Kidney epithelial cell (primary cell): Measurements from ENCODE around the gene EDEM1. TPM values are rescaled to one million over a fixed set of nuclear protein-coding genes. Genes with fewer than 3 reads are reported as not detected.
"Not testable (repeated sequence)": the region's sequence is repeated elsewhere in the genome, so short reads cannot be mapped to it uniquely, and the experiment has no call there.

Experiments used
- DNase-seq: peaks from one replicate; pipeline ENCODE4 v3.0.0-alpha.2; 2010; ENCODE audit warnings: low read depth
- H3K27me3 ChIP-seq: 2 replicates; pipeline ENCODE4 v1.6.0; 2011; ENCODE audit warnings: low read length; ENCODE audit not compliant: control insufficient read depth, insufficient read depth
- H3K36me3 ChIP-seq: 2 replicates; pipeline ENCODE4 v1.5.1; 2011; ENCODE audit warnings: low read length; ENCODE audit not compliant: control insufficient read depth, insufficient read depth
- H3K4me3 ChIP-seq: 2 replicates; pipeline ENCODE4 v1.5.1; 2011; ENCODE audit warnings: low read depth, mild to moderate bottlenecking, control low read depth, low read length
- total RNA-seq: library from RNA; depleted of rRNA; stranded (reverse); fragments of >200 nt; gene quantifications from 2 replicates; pipeline ENCODE4 v1.2.3, GENCODE V29; 2015
- TF ChIP-seq, protein P1 (sequence below): IDR thresholded peaks from 2 replicates; pipeline ENCODE4 v1.5.1; 2011; ENCODE audit warnings: mild to moderate bottlenecking, moderate library complexity, low read length, control low read depth, inconsistent platforms; ENCODE audit not compliant: insufficient read depth, poor library complexity, severe bottlenecking

The EDEM1 gene
- total RNA-seq, 1 donor from 2014 or later, result 56.9 TPM

DNA sequence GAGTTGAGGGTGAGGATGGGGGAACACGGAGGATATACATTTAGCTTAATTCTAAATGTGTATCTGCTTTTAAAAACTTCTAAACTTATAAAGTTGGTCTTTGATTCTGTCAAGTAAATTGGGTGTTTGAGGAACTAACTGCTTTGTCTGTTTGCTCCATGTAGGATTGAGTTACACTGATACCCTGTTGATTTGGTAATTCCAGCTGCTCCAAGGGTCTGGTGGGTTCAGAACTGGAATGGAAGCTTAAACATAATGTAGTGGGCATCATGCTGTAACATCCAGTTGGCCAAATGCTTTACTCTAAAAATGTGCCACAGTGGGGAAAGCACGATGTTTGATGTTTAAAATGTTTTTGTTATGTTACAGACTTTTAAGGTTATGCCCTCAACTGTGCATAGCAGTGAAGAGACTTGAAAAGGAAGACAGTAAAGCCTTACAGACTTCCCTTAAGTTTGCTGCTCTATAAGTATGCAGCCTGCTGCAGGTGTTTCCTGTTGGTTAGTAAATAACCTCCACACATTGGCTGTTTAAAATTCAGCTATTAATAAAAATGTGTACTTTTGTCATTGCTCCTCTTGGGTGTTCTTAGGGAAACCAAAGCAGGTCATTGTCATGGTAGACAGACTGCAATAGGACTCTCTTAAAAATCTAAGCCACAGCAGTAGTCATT, 5.9 kb upstream of the EDEM1 start:
- DNase-seq, result no peak
- TF ChIP-seq, protein P1, sequence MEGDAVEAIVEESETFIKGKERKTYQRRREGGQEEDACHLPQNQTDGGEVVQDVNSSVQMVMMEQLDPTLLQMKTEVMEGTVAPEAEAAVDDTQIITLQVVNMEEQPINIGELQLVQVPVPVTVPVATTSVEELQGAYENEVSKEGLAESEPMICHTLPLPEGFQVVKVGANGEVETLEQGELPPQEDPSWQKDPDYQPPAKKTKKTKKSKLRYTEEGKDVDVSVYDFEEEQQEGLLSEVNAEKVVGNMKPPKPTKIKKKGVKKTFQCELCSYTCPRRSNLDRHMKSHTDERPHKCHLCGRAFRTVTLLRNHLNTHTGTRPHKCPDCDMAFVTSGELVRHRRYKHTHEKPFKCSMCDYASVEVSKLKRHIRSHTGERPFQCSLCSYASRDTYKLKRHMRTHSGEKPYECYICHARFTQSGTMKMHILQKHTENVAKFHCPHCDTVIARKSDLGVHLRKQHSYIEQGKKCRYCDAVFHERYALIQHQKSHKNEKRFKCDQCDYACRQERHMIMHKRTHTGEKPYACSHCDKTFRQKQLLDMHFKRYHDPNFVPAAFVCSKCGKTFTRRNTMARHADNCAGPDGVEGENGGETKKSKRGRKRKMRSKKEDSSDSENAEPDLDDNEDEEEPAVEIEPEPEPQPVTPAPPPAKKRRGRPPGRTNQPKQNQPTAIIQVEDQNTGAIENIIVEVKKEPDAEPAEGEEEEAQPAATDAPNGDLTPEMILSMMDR, result no peak
- H3K4me3 ChIP-seq, result no peak overlapping the region
- no peaks in the 10 kb centered on the region for H3K36me3 ChIP-seq
- H3K27me3 ChIP-seq, result no peaks in the 10 kb centered on the region

DNA sequence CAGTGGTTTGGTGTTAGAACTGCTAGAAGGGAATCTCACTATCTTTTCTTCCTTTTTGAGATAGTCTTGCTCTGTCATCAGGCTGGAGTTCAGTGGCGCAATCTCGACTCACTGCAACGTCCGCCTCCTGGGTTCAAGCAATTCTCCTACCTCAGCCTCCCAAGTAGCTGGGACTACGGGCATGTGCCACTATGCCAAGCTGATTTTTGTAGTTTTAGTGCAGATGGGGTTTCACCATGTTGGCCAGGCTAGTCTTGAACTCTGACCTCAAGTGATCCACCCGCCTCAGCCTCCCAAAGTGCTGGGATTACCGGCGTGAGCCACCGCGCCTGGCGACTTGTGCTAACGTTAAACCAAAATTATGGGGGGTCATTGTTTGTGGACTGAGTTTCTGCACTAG, 3.8 kb upstream of the EDEM1 start:
- not testable (repeated sequence) for H3K4me3 ChIP-seq, H3K27me3 ChIP-seq, H3K36me3 ChIP-seq, DNase-seq

DNA sequence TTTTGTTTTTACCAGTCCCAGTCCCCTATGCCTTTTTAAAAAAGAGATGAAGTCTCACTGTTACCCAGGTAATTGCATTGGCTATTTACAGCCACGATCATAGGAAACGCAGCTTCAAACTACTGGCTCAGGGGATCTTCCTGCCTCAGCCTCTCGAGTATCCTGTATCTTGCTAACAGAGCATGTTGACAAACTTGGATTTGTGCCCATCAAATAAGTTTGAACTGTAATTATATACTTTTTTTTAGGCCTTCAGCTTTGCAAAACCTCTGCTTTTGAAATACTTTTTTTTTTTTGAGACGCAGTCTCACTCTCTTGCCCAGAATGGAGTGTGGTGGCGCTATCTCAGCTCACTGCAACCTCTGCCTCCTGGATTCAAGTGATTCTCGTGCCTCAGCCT, 3.0 kb upstream of the EDEM1 start:
- H3K4me3 ChIP-seq, result no peak overlapping the region
- no peaks in the 10 kb centered on the region for H3K36me3 ChIP-seq
- H3K27me3 ChIP-seq, result no peaks in the 10 kb centered on the region
- TF ChIP-seq, protein P1, result no peak
- DNase-seq, result no peak

DNA sequence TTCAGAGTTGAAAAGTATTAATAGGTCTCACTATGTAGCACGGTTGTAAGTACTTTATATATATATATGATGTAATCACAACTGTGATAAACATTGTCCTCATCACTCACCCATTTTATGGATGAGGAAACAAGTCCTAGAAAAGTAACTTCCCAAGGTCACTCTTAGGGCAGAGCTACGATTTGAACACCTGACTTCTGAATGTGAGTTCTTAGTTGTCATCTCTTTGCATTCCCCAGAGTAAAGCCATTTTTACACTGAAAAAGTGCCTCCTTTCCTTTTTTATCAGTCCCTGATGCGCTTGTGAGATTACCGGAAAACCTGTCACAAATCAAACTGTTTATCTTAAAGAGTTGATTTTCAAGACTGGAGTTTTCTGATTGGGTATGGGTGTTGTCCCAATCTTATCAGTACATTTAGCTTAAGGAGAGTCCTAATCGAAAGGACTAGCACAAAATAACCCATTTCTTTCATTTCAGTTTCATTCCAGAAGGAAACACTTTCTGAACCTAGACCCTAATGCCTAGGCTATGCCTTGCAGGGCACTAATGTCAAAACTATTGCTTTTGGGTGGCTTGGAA, 2.3 kb upstream of the EDEM1 start:
- Histone ChIP-seq H3K27me3 (no peaks in the 10 kb centered on the region), H3K4me3 (no peak overlapping the region), H3K36me3 (no peaks in the 10 kb centered on the region)
- TF ChIP-seq, protein P1, result no peak
- no peak for DNase-seq

DNA sequence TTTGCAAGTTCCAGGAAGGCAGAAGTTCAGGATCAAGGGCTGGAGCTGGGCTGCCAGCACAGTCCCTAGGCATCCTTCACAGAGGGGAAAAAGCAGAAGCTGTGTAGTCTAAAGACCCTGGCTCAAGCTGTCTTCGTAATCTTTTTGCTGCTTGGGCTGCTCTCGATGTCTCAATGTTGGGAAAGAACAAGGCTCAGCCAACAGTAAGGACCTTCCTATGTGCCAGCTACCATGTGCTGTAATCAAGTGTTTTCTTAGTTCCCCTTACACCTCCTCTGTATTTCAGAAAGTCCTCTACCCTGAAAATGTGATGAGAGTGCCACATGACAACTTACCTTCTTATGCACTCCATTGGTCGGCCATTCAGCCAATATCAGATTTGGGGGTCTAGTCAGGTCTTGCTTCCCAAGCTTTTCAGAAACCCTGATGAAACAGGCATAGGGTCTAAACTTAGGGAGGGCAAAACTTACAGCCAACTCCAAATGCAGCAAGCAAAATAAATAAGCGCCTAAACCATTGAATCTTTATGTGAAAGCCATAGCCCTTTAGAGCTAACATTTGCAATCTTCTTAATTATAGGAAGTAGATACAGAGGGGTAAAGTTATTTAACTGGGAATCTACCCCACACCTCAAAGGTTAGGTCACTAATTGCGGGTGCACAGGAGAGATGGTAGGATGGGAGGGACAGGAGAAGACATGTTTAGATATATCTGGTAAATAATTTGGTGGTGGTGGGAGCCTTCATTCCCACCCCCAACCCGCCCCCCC, 1.2 kb upstream of the EDEM1 start:
- TF ChIP-seq, protein P1, result no peak
- DNase-seq, result no peak
- Histone ChIP-seq H3K36me3 (no peaks in the 10 kb centered on the region), H3K4me3 (peak overlapping the region; percentile 58), H3K27me3 (no peaks in the 10 kb centered on the region)

DNA sequence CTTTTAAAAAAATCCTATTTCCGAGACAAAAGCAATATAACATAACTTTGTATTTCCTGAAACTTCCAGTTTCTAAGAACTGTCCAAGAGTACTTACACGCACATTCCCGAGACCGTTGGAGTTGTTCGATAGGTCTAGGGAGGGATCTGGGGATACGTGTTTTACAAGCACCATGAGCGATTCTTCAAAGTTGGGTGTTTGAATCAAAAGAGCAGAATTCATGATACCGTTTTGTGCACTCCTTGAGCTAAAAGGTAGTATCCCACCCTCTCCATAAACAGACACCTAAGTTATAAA, 700 bp upstream of the EDEM1 start:
- no peak for DNase-seq
- Histone ChIP-seq H3K36me3 (no peaks in the 10 kb centered on the region), H3K4me3 (peak overlapping the region; percentile 58), H3K27me3 (no peaks in the 10 kb centered on the region)
- TF ChIP-seq, protein P1, result no peak
